ENCODE results near the gene VSTM4. TPM values are rescaled to one million over a fixed set of nuclear protein-coding genes. Genes with fewer than 3 reads are reported as not detected.
A peak's percentile ranks its signal among the peaks of the same experiment; 100 is the strongest.

The VSTM4 gene
- total RNA-seq, 1 donor: 10.1 TPM

- no peak for DNase-seq (ENCODE audit: insufficient read length, low spot score, missing footprints)
- peak overlapping the region; percentile 98 for H3K27ac ChIP-seq (ENCODE audit: low read depth, low read length)
- H2AFZ ChIP-seq (ENCODE audit: low read length): no peak overlapping the region
Measured at GRCh38 chr10:49140304-49141177, 25.2 kb upstream of the VSTM4 start.

DNA sequence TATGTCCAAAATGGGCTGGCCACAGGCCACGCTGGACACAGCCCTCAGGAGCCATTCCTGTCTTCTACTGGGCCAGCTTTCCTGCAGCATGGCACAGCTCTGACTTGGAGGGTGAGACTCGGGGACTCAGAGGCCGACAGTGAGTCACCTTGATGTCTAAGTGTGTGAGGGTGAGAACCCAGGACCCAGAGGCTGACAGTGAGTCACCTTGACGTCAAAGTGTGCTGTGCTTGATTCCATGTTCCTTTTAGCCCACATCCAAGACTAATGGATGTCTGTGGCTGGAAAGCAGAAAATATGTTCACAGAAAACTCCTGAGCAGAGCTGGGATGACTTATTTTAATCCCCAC is 24.5 kb upstream of the VSTM4 start:
- Histone ChIP-seq H3K27me3 (ENCODE audit: insufficient read depth, low read length) (no peaks in the 10 kb centered on the region), H3K4me1 (ENCODE audit: insufficient read depth, low read length) (peaks cover 34% of the 10 kb centered on the region), H2AFZ (ENCODE audit: low read length) (peak overlapping the region; percentile 5), H3K79me2 (ENCODE audit: insufficient read depth, low read length) (no peaks in the 10 kb centered on the region), H3K4me3 (ENCODE audit: insufficient read depth, low read length) (peak overlapping the region; percentile 43), H3K27ac (ENCODE audit: low read depth, low read length) (peak overlapping the region; percentile 98), H3K9me3 (ENCODE audit: low read depth, low read length) (no peaks in the 10 kb centered on the region), H4K20me1 (ENCODE audit: insufficient read depth, low read length) (no peaks in the 10 kb centered on the region), H3K4me2 (ENCODE audit: insufficient read depth, low read length) (peak overlapping the region; percentile 71), H3K36me3 (ENCODE audit: insufficient read depth, low read length) (no peaks in the 10 kb centered on the region)
- no peak for TF ChIP-seq CTCF (IDR thresholded peaks at IDR 0.05; ENCODE audit: extremely low read depth, low read depth, low read length)
- DNase-seq (ENCODE audit: insufficient read length, low spot score, missing footprints): peak; percentile 96

More at GRCh38 chr10:49140304-49141177, 25.2 kb upstream of the VSTM4 start:
- H3K36me3 ChIP-seq (ENCODE audit: insufficient read depth, low read length): no peaks in the 10 kb centered on the region
- TF ChIP-seq CTCF (IDR thresholded peaks at IDR 0.05; ENCODE audit: extremely low read depth, low read depth, low read length): no peak
- no peaks in the 10 kb centered on the region for H4K20me1 ChIP-seq (ENCODE audit: insufficient read depth, low read length)
- no peaks in the 10 kb centered on the region for H3K79me2 ChIP-seq (ENCODE audit: insufficient read depth, low read length)
- no peaks in the 10 kb centered on the region for H3K27me3 ChIP-seq (ENCODE audit: insufficient read depth, low read length)
- H3K4me3 ChIP-seq (ENCODE audit: insufficient read depth, low read length): no peak overlapping the region
- peak overlapping the region; percentile 71 for H3K4me2 ChIP-seq (ENCODE audit: insufficient read depth, low read length)
- peaks cover 34% of the 10 kb centered on the region for H3K4me1 ChIP-seq (ENCODE audit: insufficient read depth, low read length)
- no peaks in the 10 kb centered on the region for H3K9me3 ChIP-seq (ENCODE audit: low read depth, low read length)

DNA sequence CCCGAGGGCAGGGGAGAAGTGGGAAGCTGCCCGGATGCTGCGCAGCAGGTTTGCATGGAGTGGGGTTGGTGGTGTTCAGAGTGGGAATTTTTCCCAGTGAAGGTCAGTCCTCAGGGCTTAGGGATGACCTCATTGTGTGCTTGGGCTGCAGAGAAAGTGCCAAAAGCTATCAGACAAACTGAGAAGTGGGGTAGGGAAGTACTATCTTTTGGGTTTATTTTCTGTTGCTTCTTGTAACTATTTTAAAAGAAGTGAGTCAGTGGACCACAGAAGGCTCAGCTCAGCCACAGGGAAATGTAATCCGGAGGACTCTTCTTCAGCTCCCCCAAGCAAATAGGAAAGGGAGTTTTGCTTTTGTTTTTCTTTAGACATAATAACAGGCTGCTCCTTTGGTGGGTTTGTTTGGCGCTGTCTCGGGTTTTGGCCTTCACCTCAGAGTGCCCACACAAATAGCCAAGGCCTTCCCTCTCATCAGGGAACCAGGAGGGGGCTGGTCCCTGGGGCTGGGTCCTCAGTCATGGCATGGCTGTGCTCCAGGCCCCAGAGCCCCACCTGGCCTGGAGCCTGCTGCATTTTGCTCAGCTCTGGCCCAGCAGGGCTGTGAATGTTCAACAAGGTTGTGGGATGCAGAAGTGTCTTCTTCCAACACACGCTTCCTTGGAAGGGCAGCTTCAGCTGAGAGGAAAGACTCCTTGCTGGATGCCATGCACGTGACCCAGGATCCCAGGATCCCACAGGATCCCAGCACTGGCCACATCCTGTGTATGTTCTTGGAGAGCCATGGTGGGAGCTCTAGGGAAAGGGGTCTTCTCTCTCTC is 23.9 kb upstream of the VSTM4 start:
- H3K4me2 ChIP-seq (ENCODE audit: insufficient read depth, low read length): peak overlapping the region; percentile 71
- H3K27ac ChIP-seq (ENCODE audit: low read depth, low read length): peak overlapping the region; percentile 98
- H2AFZ ChIP-seq (ENCODE audit: low read length): peak overlapping the region; percentile 5
- peak; percentile 93 for DNase-seq (ENCODE audit: insufficient read length, low spot score, missing footprints)
- H3K9me3 ChIP-seq (ENCODE audit: low read depth, low read length): no peaks in the 10 kb centered on the region
- no peaks in the 10 kb centered on the region for H3K27me3 ChIP-seq (ENCODE audit: insufficient read depth, low read length)
- H3K79me2 ChIP-seq (ENCODE audit: insufficient read depth, low read length): no peaks in the 10 kb centered on the region
- TF ChIP-seq CTCF (IDR thresholded peaks at IDR 0.05; ENCODE audit: extremely low read depth, low read depth, low read length): no peak
- H3K4me1 ChIP-seq (ENCODE audit: insufficient read depth, low read length): peaks cover 34% of the 10 kb centered on the region
- peak overlapping the region; percentile 48 for H3K4me3 ChIP-seq (ENCODE audit: insufficient read depth, low read length)
- H3K36me3 ChIP-seq (ENCODE audit: insufficient read depth, low read length): no peaks in the 10 kb centered on the region
- H4K20me1 ChIP-seq (ENCODE audit: insufficient read depth, low read length): no peaks in the 10 kb centered on the region
